CD4-positive, alpha-beta T cell treated with Interleukin-1 beta for 1 hour (primary cell): Measurements from ENCODE around the gene PBX1.

Experiments
- DNase-seq, 2 donors: peaks; one replicate each; pipeline ENCODE4 v3.0.0-alpha.2; 2020 to 2022

Gene PBX1

GRCh38 chr1:164622068-164622845, 63.3 kb downstream of the PBX1 start:
- no peak for DNase-seq

DNA sequence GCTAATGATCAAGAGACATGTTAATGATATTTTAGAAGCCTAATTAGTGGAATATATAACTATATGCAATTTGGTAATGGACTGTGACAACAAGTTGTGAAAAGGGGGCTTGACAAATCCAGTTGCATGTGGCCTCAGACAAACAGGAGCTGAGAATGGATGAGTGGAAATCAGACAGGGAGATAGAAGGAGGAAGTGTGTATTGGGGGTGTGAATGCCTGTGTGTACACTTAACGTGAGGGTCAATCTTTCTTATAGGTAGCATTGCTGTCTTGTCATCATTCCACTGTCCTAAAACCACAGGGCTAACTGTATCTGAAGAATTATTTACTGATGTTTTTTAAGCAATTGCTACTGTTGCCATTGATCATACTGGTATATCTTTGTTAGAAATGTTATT, 64.8 kb downstream of the PBX1 start:
- DNase-seq = no peak

- no peak for DNase-seq
Measured at GRCh38 chr1:164624400-164624799, 65.4 kb downstream of the PBX1 start.

DNA sequence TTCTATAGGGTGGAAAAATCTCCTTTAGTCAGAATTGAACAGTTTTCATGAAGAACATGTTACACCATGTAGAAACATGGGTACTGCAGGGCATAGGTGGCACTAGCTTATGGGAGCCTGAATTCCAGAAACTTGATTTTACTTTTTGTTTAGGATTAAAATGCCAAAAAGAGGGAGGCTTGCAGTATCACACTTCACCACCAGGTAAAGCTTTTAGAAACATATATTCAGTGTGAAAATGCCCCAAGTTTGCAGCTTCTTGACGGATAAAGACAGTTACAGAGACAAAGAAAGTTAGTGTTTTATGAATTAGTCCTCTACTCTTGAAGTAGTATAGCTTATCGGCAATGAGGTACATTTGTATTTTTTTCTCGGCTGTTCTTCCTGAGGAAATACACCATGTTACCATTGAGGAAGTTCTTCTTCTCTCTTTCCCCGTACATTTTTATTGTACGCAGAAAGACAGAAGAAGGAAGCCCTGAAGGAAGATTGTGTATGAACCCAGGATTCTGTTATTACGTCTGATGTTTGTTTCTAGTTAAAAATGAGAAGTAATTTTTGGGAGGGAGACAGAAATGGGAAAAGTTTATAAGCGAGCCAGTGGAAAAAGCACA, 66.1 kb downstream of the PBX1 start:
- no peak for DNase-seq

- DNase-seq = no peak
Measured at GRCh38 chr1:164628772-164629171, 69.8 kb downstream of the PBX1 start.

- no peak for DNase-seq
Measured at GRCh38 chr1:164629971-164630370, 71.0 kb downstream of the PBX1 start.

DNA sequence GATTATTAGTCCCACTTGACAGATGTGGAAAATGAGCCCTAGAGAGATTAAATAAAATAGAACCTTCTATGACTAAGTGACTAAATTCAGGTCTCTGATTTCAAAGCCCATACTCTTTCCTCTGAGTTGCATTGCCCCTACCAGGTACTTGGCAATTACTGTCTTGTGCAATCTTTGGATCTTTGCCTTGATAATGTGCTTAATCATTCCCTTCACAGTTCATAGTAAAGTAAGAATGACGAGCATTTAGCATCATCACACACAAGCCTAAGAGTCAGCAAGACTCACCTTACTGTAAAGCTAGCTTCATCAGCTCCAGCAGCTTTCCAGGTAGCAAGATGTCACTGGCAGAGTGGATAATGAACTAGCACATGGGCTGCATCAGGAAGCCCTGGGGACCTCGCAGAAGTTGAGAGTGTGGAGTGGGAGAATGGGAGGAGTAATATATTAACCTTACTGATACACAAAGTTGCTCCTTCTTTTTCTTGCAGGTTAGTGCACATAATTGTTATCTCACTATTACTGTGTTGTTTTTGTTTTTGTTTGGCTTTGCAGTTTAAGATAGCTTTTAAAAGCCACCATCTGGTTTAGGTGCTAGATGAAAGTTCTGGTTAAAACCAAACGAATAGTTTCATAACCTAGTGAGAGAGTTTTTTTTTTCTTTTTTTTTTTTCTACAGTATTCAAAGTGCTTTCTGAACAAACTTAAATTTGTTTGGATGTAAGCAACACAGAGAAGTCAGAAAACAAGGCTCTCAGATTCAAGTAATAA, 71.8 kb downstream of the PBX1 start:
- DNase-seq = no peak

GRCh38 chr1:164631751-164632150, 72.8 kb downstream of the PBX1 start:
- DNase-seq = no peak

DNA sequence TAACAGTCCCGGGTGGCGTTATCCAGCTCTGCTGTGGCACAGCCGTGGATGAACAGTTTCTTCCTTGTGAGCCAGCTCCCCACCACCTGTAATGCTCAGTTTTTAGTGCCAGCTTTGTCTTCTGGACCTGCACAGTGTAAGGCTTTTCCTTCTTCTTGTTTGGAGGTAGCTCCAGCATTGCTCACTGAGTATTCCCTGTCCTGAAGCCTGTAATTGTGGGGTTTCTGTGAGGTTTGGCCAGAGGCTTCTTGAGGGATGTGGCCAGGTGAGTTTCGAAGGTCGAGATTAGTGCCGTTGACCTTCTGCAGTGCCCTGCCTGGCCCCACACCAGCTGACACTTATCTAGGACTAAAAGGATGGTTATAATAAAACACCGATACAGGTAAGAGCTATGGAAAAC, 75.0 kb downstream of the PBX1 start:
- DNase-seq = no peak

- no peak for DNase-seq
Measured at GRCh38 chr1:164635059-164635802, 76.2 kb downstream of the PBX1 start.

DNA sequence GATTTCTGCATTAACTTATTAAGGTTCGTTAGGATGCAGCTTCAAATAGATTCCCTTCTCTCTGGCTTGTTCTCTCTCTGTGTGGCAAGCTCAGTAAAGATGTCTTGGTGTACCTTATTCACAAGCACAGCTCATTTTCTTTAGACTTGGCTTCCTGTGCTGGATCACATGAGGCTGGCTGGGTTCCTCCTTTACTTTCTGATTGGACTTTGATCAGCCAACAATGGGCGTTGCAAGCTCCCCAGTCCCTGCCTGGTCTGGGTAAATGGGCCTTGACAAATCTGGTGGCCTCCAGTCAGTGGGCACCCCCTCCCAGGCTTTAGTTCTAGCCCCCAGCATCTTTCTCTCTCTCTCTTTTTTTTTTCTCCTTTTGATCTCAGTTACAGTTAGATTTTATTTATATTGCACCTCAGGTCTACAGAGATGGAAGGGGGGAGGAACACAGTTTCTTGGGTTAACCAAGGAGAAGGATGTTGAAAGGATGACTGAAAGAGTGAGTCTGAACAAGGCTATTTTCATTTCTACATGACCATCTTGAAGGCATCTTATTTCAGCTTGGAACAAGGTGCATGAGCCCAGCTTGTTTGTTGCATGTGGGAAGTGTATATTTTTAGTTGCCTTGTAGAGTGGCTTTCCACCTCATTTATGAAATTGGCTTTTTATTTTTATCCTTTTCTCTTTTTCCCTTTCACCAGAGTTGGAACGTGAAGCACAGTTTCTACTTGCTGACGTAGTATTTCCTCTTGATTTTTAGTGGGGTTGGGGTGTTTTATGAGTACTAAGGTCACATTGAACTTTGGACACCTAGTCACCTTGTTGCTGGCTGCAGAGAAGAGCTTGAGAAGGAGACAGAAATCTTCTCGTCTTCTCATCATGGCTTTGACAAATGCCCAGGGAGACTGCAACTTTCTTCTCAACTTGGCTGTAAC, 77.1 kb downstream of the PBX1 start:
- no peak for DNase-seq

GRCh38 chr1:164636757-164637156, 77.8 kb downstream of the PBX1 start:
- DNase-seq = no peak

DNA sequence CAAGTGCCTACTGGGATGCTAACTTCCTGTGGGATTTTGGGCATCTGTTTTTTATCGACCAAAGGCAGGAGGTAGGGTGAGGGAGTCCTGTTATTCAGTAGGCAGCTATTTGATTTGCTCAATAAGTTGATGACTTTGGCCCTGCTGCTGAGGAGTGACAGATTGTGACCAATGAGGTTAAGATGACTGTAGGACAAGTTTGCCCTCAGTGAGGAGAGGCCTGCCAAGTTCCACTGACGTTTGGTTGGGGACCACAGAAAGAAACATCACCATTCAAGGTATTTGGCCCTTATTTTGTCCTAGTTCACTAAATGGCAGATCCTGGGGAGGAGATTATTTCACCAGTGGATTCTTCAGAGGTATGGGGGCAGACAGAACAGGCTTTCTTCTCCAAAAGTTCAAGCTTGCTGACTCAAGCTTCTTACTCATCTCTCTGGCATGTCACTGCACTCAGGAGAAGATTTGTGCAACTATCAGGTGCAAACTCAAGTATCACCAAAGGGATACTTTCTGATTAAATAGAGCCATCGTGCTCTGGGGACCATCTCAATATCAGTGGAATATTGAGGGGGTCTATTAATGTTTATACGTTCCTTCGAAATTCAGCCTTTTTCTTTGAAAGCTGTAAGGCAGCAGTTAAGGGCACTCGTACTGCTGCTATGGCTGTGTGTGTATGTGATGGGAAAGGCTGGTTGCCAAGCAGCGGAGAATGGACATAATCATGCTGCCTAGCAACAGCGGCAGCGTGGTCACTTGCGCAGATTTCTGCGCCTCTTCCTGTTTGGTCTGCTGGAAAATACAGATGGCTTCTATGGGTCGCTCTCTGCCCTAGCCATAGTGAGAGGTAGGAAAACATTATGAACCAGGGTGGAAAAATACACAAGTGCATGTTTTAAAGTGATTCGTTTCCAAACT, 78.7 kb downstream of the PBX1 start:
- no peak for DNase-seq

DNA sequence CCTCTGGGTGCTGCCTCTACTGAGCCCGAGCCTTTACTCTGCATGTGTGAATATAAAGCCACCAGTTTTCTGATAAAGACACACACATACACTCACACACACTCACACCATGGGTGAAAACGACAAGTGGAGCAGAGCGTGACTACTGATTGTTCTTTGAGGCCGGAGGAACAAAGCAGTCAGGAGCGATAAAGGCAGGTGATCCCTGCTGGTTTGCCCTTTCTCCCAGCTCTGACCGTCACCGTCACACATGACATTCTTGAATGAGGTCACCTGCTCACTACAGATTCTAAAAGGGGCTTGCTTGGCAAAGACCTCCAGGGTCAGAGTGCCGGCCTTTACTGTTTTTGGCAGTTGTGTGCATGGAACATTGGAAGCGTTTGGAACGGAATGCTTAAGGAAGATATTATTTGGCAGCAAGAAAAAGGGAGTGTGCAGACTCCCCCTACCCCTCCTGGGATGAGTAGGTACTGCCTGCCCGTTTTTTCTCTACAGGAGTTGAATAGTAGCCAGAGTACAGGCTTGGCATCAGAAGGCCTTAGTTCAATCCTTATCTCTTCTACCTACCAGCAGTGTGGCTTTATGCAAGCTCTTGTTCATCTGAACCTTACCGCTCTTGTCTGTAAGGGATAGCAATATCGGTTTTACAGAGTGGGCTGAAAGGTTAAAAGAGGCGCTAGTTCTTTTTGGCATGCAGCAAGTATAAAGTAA, 79.7 kb downstream of the PBX1 start:
- DNase-seq = no peak

- no peak for DNase-seq
Measured at GRCh38 chr1:164640686-164641352, 81.8 kb downstream of the PBX1 start.

GRCh38 chr1:164641353-164641730, 82.4 kb downstream of the PBX1 start:
- no peak for DNase-seq

DNA sequence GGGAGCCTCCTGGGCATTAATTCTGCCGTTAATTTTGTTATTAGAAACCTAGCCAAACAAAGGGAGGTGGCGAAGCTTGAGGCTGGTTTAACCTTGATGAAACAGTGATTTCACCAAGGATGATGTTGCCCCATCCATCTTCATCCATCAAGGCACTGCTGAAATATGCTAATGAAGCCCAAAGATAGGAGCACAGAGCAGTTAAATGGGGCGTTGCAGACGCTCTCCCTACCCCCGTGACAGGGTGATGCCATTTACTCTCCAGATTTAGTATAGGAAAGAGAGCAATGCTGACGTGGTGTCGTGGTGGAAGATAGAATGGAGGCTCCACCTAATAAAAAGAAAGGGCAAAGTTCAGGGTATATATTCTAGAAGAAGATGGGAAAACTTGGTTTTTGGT, 84.0 kb downstream of the PBX1 start:
- no peak for DNase-seq

- no peak for DNase-seq
Measured at GRCh38 chr1:164644268-164644667, 85.3 kb downstream of the PBX1 start.

GRCh38 chr1:164644774-164645644, 86.0 kb downstream of the PBX1 start:
- DNase-seq = no peak
